WTC11 (cell line): ENCODE results near the gene GRWD1. TPM values are rescaled to one million over a fixed set of nuclear protein-coding genes. Genes with fewer than 3 reads are reported as not detected.

Experiments
- ATAC-seq: fragments of 200-7000 bp; cut with Tn5 transposase; 2 replicates; pipeline ENCODE4 v1.10.0; 2021; ENCODE audit warnings: mild to moderate bottlenecking, moderate library complexity
- CTCF ChIA-PET: fragments of 300-600 bp; sonication (Branson Sonifier 250); formaldehyde crosslinking; loops from one replicate; lab custom pipeline; 2021; ENCODE audit warnings: antibody characterized with exemption; lab: Charles Lee
- POLR2A ChIA-PET: fragments of 350-600 bp; sonication (Branson Sonifier 250); formaldehyde crosslinking; loops from one replicate; lab custom pipeline; 2021; ENCODE audit warnings: antibody characterized with exemption; lab: Charles Lee
- DNase-seq: peaks from one replicate; pipeline ENCODE4 v3.0.0; 2021; ENCODE audit warnings: low spot score
- H3K27ac Mint-ChIP-seq: 2 replicates; pipeline ENCODE4 v1.8.0; 2021; ENCODE audit warnings: mixed read lengths
- H3K27me3 Mint-ChIP-seq: 2 replicates; pipeline ENCODE4 v1.8.0; 2021; ENCODE audit warnings: low read depth, mild to moderate bottlenecking, moderate library complexity, mixed read lengths
- H3K36me3 Mint-ChIP-seq: 2 replicates; pipeline ENCODE4 v1.8.0; 2021; ENCODE audit warnings: mixed read lengths
- H3K4me1 Mint-ChIP-seq: 2 replicates; pipeline ENCODE4 v1.8.0; 2022; ENCODE audit warnings: mixed read lengths
- H3K4me3 Mint-ChIP-seq: 2 replicates; pipeline ENCODE4 v1.8.0; 2021; ENCODE audit warnings: mild to moderate bottlenecking, moderate library complexity, mixed read lengths
- H3K9me3 Mint-ChIP-seq: 2 replicates; pipeline ENCODE4 v1.8.0; 2021; ENCODE audit warnings: mixed read lengths
- EMX1 ChIP-seq: fragments of 250-450 bp; sonication (Bioruptor Pico); IDR thresholded peaks from 2 replicates; pipeline ENCODE4 v1.8.0; 2021; ENCODE audit warnings: mild to moderate bottlenecking
- ESRRA ChIP-seq: sonication (generic); formaldehyde crosslinking; IDR thresholded peaks from 2 replicates; pipeline ENCODE4 v1.8.1; 2022; ENCODE audit warnings: mild to moderate bottlenecking, missing genetic modification reagents, borderline replicate concordance
- ETV6 ChIP-seq: sonication (generic); formaldehyde crosslinking; IDR thresholded peaks from 2 replicates; pipeline ENCODE4 v1.8.1; 2022; ENCODE audit warnings: mild to moderate bottlenecking, missing genetic modification reagents
- FOXJ3 ChIP-seq: sonication (generic); formaldehyde crosslinking; IDR thresholded peaks from 2 replicates; pipeline ENCODE4 v1.9.0; 2021; ENCODE audit warnings: missing genetic modification reagents, mild to moderate bottlenecking, borderline replicate concordance
- FOXK1 ChIP-seq: sonication (generic); formaldehyde crosslinking; IDR thresholded peaks from 2 replicates; pipeline ENCODE4 v1.8.0; 2022; ENCODE audit warnings: mild to moderate bottlenecking, moderate library complexity, missing genetic modification reagents
- FOXP1 ChIP-seq: sonication (generic); formaldehyde crosslinking; IDR thresholded peaks from 2 replicates; pipeline ENCODE4 v1.8.0; 2022; ENCODE audit warnings: missing genetic modification reagents, mild to moderate bottlenecking, moderate library complexity, borderline replicate concordance
- KAT7 ChIP-seq: sonication (generic); formaldehyde crosslinking; IDR thresholded peaks from 2 replicates; pipeline ENCODE4 v1.8.1; 2023; ENCODE audit warnings: missing genetic modification reagents, mild to moderate bottlenecking, borderline replicate concordance
- NFYB ChIP-seq: sonication (generic); formaldehyde crosslinking; conservative IDR thresholded peaks from 2 replicates; pipeline ENCODE4 v1.8.0; 2022; ENCODE audit warnings: low read depth, missing genetic modification reagents
- NR3C1 ChIP-seq: sonication (generic); formaldehyde crosslinking; conservative IDR thresholded peaks from 2 replicates; pipeline ENCODE4 v1.8.1; 2023; ENCODE audit warnings: low read depth, mild to moderate bottlenecking, missing genetic modification reagents
- OVOL2 ChIP-seq: fragments of 250-450 bp; sonication (Bioruptor Pico); IDR thresholded peaks from 2 replicates; pipeline ENCODE4 v1.9.0; 2021; ENCODE audit warnings: mild to moderate bottlenecking, borderline replicate concordance
- SP1 ChIP-seq: sonication (generic); formaldehyde crosslinking; conservative IDR thresholded peaks from 2 replicates; pipeline ENCODE4 v1.8.1; 2022; ENCODE audit warnings: missing genetic modification reagents
- TEAD4 ChIP-seq: sonication (generic); formaldehyde crosslinking; IDR thresholded peaks from 2 replicates; pipeline ENCODE4 v1.8.0; 2022; ENCODE audit warnings: mild to moderate bottlenecking, missing genetic modification reagents
- ZNF219 ChIP-seq: sonication (generic); formaldehyde crosslinking; IDR thresholded peaks from 2 replicates; pipeline ENCODE4 v1.8.0; 2023; ENCODE audit warnings: missing genetic modification reagents, mild to moderate bottlenecking, borderline replicate concordance
- ZNF232 ChIP-seq: sonication (generic); formaldehyde crosslinking; IDR thresholded peaks from 2 replicates; pipeline ENCODE4 v1.8.0; 2022; ENCODE audit warnings: mild to moderate bottlenecking, missing genetic modification reagents
- ZNF263 ChIP-seq: sonication (generic); formaldehyde crosslinking; IDR thresholded peaks from 2 replicates; pipeline ENCODE4 v1.8.1; 2022; ENCODE audit warnings: low read depth, mild to moderate bottlenecking, moderate library complexity, missing genetic modification reagents
- ZNF416 ChIP-seq: fragments of 250-450 bp; sonication (Bioruptor Pico); IDR thresholded peaks from 2 replicates; pipeline ENCODE4 v1.9.0; 2021; ENCODE audit warnings: mild to moderate bottlenecking, inconsistent platforms
- total RNA-seq: library from RNA; stranded (reverse); gene quantifications from 3 replicates; pipeline ENCODE4 v1.2.3, GENCODE V29; 2021
- TF ChIP-seq, protein P1 (sequence below): fragments of 250-450 bp; sonication (Bioruptor Pico); IDR thresholded peaks from 2 replicates; pipeline ENCODE4 v1.9.0; 2021; ENCODE audit warnings: mild to moderate bottlenecking, borderline replicate concordance
- TF ChIP-seq, protein P2 (sequence below): sonication (generic); formaldehyde crosslinking; IDR thresholded peaks from 2 replicates; pipeline ENCODE4 v1.8.0; 2023; ENCODE audit warnings: missing genetic modification reagents, mild to moderate bottlenecking, borderline replicate concordance
- TF ChIP-seq, protein P3 (sequence below): sonication (generic); formaldehyde crosslinking; IDR thresholded peaks from 2 replicates; pipeline ENCODE4 v1.8.1; 2023; ENCODE audit warnings: mild to moderate bottlenecking, moderate library complexity, missing genetic modification reagents

Gene GRWD1
- total RNA-seq, 1 experiment from 2014 or later: 67.2 TPM

DNA sequence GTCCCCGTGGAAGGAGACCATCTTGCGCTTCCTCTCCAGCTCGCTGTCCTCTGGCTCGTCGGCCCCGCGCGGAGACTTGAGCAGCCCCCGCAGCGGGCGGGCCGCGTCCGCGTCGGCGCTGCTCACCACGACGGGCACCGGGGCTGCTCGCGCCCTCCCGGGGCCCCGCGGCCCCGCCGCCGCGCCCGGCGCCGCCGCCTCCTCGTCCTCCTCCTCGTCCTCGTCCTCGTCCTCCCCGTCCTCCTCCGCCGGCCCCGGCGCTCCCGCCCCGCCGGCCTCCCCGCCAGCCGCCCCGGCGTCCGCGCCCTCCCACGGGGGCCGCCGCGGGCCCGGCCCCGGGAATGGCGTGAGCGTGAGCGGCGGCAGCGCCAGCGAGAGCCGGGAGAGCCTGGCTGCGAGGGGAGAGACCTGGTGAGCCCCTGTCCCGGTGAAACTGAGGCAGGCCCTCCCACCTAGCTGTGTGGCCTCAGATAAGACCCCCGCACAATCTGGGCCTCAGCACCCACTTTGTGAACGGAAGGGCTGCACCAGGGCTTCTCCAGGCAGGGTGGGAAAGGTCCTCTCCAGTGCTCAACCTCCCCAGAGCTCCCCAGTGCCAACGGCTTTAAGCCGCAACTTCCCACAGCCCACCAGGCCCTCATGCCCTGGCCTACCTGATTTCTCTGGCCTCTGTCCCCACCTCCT, 48.1 kb downstream of the GRWD1 start:
- TF ChIP-seq ZNF232 (CRISPR knock-in tag): no peak
- TF ChIP-seq, protein P1, sequence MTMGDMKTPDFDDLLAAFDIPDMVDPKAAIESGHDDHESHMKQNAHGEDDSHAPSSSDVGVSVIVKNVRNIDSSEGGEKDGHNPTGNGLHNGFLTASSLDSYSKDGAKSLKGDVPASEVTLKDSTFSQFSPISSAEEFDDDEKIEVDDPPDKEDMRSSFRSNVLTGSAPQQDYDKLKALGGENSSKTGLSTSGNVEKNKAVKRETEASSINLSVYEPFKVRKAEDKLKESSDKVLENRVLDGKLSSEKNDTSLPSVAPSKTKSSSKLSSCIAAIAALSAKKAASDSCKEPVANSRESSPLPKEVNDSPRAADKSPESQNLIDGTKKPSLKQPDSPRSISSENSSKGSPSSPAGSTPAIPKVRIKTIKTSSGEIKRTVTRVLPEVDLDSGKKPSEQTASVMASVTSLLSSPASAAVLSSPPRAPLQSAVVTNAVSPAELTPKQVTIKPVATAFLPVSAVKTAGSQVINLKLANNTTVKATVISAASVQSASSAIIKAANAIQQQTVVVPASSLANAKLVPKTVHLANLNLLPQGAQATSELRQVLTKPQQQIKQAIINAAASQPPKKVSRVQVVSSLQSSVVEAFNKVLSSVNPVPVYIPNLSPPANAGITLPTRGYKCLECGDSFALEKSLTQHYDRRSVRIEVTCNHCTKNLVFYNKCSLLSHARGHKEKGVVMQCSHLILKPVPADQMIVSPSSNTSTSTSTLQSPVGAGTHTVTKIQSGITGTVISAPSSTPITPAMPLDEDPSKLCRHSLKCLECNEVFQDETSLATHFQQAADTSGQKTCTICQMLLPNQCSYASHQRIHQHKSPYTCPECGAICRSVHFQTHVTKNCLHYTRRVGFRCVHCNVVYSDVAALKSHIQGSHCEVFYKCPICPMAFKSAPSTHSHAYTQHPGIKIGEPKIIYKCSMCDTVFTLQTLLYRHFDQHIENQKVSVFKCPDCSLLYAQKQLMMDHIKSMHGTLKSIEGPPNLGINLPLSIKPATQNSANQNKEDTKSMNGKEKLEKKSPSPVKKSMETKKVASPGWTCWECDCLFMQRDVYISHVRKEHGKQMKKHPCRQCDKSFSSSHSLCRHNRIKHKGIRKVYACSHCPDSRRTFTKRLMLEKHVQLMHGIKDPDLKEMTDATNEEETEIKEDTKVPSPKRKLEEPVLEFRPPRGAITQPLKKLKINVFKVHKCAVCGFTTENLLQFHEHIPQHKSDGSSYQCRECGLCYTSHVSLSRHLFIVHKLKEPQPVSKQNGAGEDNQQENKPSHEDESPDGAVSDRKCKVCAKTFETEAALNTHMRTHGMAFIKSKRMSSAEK (CRISPR knock-in tag): no peak
- TF ChIP-seq ETV6: 0 out of 2 replicates have a peak, but pooled peaks have one; percentile 49
- TF ChIP-seq ESRRA: no peak
- no peak for TF ChIP-seq FOXJ3 (CRISPR knock-in tag)
- no peak for TF ChIP-seq NR3C1 (CRISPR knock-in tag)
- no peak for TF ChIP-seq SP1
- TF ChIP-seq KAT7 (CRISPR knock-in tag): 0 out of 2 replicates have a peak, but pooled peaks have one; percentile 8
- TF ChIP-seq, protein P2, sequence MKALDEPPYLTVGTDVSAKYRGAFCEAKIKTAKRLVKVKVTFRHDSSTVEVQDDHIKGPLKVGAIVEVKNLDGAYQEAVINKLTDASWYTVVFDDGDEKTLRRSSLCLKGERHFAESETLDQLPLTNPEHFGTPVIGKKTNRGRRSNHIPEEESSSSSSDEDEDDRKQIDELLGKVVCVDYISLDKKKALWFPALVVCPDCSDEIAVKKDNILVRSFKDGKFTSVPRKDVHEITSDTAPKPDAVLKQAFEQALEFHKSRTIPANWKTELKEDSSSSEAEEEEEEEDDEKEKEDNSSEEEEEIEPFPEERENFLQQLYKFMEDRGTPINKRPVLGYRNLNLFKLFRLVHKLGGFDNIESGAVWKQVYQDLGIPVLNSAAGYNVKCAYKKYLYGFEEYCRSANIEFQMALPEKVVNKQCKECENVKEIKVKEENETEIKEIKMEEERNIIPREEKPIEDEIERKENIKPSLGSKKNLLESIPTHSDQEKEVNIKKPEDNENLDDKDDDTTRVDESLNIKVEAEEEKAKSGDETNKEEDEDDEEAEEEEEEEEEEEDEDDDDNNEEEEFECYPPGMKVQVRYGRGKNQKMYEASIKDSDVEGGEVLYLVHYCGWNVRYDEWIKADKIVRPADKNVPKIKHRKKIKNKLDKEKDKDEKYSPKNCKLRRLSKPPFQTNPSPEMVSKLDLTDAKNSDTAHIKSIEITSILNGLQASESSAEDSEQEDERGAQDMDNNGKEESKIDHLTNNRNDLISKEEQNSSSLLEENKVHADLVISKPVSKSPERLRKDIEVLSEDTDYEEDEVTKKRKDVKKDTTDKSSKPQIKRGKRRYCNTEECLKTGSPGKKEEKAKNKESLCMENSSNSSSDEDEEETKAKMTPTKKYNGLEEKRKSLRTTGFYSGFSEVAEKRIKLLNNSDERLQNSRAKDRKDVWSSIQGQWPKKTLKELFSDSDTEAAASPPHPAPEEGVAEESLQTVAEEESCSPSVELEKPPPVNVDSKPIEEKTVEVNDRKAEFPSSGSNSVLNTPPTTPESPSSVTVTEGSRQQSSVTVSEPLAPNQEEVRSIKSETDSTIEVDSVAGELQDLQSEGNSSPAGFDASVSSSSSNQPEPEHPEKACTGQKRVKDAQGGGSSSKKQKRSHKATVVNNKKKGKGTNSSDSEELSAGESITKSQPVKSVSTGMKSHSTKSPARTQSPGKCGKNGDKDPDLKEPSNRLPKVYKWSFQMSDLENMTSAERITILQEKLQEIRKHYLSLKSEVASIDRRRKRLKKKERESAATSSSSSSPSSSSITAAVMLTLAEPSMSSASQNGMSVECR (CRISPR knock-in tag): 0 out of 2 replicates have a peak, but pooled peaks have one; percentile 30
- TF ChIP-seq FOXK1: 0 out of 2 replicates have a peak, but pooled peaks have one; percentile 31
- TF ChIP-seq EMX1 (CRISPR knock-in tag): 0 out of 2 replicates have a peak, but pooled peaks have one; percentile 58
- TF ChIP-seq, all 79 proteins: peak for 5
- no peaks in the 10 kb centered on the region for H3K36me3 Mint-ChIP-seq
- H3K27ac Mint-ChIP-seq: peak overlapping the region; percentile 45; the same call in 1 of the 2 replicates
- peaks cover 29% of the 10 kb centered on the region for H3K4me1 Mint-ChIP-seq
- no peak for DNase-seq
- ATAC-seq: no peak
- H3K4me3 Mint-ChIP-seq: peak overlapping the region; percentile 79
- peaks cover 28% of the 10 kb centered on the region for H3K27me3 Mint-ChIP-seq
- CTCF ChIA-PET: interaction anchor here (0.6 to 2.6 kb wide), 26 partner anchors 8 to 500 kb away, joined by 3 to 45 read pairs (median 4); partner anchors contain the start of genes FAM83E, GRIN2D, GYS1 and KDELR1
- POLR2A ChIA-PET: interaction anchor here (0.6 to 1.9 kb wide), 7 partner anchors 8 to 160 kb away, joined by 3 to 11 read pairs (median 4); partner anchors contain the start of gene FAM83E
- no peaks in the 10 kb centered on the region for H3K9me3 Mint-ChIP-seq

DNA sequence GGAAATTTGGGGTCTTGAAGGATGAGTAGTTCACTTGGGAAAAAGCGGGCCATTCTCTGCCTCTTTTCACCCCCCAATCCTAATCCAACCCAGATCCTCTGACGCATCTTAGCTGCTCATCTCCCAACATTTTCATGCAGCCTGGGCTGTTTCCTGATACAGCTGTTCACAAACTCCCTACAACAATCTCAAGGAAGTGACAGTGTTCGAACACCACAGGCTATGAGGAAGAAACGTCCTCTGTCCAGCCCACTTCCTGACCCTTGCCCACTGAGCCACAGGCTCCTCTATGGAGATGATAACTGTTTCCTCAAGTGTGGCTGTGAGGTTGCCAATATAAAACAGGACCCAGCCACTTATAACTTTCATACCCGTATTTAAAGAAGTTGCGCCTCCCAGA, 49.6 kb downstream of the GRWD1 start:
- Mint-ChIP-seq H3K9me3 (no peaks in the 10 kb centered on the region), H3K27ac (no peak overlapping the region), H3K4me1 (peaks cover 26% of the 10 kb centered on the region), H3K27me3 (peaks cover 25% of the 10 kb centered on the region), H3K4me3 (peak overlapping the region; percentile 49), H3K36me3 (no peaks in the 10 kb centered on the region)
- DNase-seq: no peak
- CTCF ChIA-PET: interaction anchor here (0.6 to 1.1 kb wide), 4 partner anchors 59 to 151 kb away, joined by 3 to 6 read pairs (median 4); partner anchors contain the start of genes CA11 and KDELR1
- POLR2A ChIA-PET: no interaction called here
- no peak for ATAC-seq
- TF ChIP-seq TEAD4 (CRISPR knock-in tag): no peak
- no peak for TF ChIP-seq FOXP1 (CRISPR knock-in tag)
- no peak for TF ChIP-seq OVOL2
- no peak for TF ChIP-seq FOXJ3 (CRISPR knock-in tag)
- no peak for TF ChIP-seq NFYB
- no peak for TF ChIP-seq ZNF263 (CRISPR knock-in tag)
- no peak for TF ChIP-seq ZNF416 (CRISPR knock-in tag)
- TF ChIP-seq, protein P1 (CRISPR knock-in tag): no peak
- no peak for TF ChIP-seq ZNF219 (CRISPR knock-in tag)
- TF ChIP-seq, protein P3, sequence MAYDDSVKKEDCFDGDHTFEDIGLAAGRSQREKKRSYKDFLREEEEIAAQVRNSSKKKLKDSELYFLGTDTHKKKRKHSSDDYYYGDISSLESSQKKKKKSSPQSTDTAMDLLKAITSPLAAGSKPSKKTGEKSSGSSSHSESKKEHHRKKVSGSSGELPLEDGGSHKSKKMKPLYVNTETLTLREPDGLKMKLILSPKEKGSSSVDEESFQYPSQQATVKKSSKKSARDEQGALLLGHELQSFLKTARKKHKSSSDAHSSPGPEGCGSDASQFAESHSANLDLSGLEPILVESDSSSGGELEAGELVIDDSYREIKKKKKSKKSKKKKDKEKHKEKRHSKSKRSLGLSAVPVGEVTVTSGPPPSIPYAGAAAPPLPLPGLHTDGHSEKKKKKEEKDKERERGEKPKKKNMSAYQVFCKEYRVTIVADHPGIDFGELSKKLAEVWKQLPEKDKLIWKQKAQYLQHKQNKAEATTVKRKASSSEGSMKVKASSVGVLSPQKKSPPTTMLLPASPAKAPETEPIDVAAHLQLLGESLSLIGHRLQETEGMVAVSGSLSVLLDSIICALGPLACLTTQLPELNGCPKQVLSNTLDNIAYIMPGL: no peak
